Measurements from ENCODE around the gene CCDC142.

DNA sequence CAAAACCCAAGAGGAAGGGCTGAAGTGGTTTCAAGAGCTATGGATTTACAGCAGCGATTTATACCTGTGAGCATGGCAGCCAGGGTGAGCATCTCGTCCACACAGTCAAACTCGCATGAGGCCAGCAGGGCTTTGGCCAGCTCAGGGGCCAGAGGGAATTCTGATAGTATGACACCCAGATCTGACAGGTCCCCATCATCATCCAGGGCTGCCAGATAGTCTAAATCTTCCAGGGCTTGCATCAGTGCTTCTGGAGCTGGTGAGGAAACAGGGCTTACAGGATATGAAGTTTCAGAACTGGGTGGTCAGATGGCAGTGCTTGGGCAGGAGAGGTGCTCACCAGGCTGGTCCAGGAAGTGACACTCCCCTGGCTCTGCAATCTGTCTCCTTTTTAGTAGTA lies 39.7 kb upstream of the CCDC142 start:
- TF ChIP-seq CTCF (IDR thresholded peaks at IDR 0.05; ENCODE audit: low read length): no peak
- no peak for TF ChIP-seq EZH2 (optimal IDR thresholded peaks at IDR 0.05; ENCODE audit: low read depth, low read length)

Data from MM.1S (cell line).